Astrocyte of the cerebellum (primary cell): ENCODE results near the gene RETREG3.

Experiments used
- DNase-seq: peaks from one replicate; pipeline ENCODE4 v3.0.0-alpha.2; 2011; ENCODE audit warnings: low read depth
- H3K4me3 ChIP-seq: 2 replicates; pipeline ENCODE4 v1.5.1; 2011; ENCODE audit warnings: mild to moderate bottlenecking, low read depth, low read length, moderate library complexity
- CTCF ChIP-seq: IDR thresholded peaks from 2 replicates; pipeline ENCODE4 v1.5.1; 2012; ENCODE audit warnings: low read length, low read depth, moderate library complexity, mild to moderate bottlenecking; ENCODE audit errors: missing control alignments
- in situ Hi-C: cut with HindIII; loops from 2 replicates; pipeline ENCODE4 v1.10.0; 2017; ENCODE audit warnings: low sequenced_read_pairs

Gene RETREG3

GRCh38 chr17:42571435-42572225, 37.5 kb downstream of the RETREG3 start:
- DNase-seq: no peak
- in situ Hi-C loops: no loop called here
- no peak for TF ChIP-seq CTCF
- H3K4me3 ChIP-seq: no peak overlapping the region

GRCh38 chr17:42568341-42569111, 40.6 kb downstream of the RETREG3 start:
- no peak overlapping the region for H3K4me3 ChIP-seq
- DNase-seq: no peak
- in situ Hi-C loops: no loop called here
- TF ChIP-seq CTCF: no peak

- in situ Hi-C loops: no loop called here
- DNase-seq: peak; percentile 53
- no peak for TF ChIP-seq CTCF
- H3K4me3 ChIP-seq: peak within 1 kb of the TSS; percentile 84
Observed at GRCh38 chr17:42566883-42567573, 42.1 kb downstream of the RETREG3 start, which contains the start of gene MLX. TSS of gene MLX (plus strand) at chr17:42567100. CDS start at chr17:42567125, 25 bp downstream.

- DNase-seq: no peak
- in situ Hi-C loops: no loop called here
- peak overlapping the region; percentile 84 for H3K4me3 ChIP-seq
- TF ChIP-seq CTCF: no peak
Observed at GRCh38 chr17:42566215-42566882, 42.8 kb downstream of the RETREG3 start.

GRCh38 chr17:42565523-42566214, 43.5 kb downstream of the RETREG3 start:
- DNase-seq: no peak
- in situ Hi-C loops: no loop called here
- no peak overlapping the region for H3K4me3 ChIP-seq
- TF ChIP-seq CTCF: no peak
